GM19025 (cell line): ENCODE data around the gene SLC22A12.

Source experiments
- ATAC-seq: cut with Tn5 transposase; IDR thresholded peaks from one replicate; pipeline ENCODE4 v1.9.1; 2021; ENCODE audit warnings: mild to moderate bottlenecking, low read depth, moderate library complexity; ENCODE audit not compliant: unreplicated experiment

The SLC22A12 gene

DNA sequence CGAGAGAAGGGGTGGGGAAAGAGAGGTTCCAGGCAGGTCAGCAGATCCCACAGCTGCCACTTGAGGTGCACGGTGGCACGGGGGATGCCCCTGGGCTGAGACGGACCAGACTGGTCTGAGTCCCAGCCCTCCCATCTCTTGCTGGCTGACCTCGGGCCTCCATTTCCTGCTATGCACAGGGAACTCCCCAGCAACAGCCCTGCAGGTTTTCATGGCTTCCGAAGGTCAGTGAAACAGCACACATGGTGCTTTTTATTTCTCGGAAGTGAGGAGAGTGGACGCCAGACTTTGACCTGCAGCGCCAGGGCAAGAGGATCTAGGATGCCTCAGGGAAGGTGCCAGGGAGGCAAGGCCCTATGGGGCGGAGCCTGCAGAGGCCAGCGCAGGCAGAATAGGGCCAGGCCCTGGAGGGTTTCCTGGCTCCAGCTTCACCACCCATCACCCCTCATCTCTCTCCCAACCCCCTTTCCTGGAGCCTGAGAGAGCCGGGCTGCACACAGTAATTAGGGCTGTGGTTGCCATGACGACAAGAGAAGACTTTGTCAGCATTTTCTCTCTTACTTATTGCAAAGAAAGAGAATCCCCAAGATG, 29.5 kb downstream of the SLC22A12 start:
- ATAC-seq, result no peak

DNA sequence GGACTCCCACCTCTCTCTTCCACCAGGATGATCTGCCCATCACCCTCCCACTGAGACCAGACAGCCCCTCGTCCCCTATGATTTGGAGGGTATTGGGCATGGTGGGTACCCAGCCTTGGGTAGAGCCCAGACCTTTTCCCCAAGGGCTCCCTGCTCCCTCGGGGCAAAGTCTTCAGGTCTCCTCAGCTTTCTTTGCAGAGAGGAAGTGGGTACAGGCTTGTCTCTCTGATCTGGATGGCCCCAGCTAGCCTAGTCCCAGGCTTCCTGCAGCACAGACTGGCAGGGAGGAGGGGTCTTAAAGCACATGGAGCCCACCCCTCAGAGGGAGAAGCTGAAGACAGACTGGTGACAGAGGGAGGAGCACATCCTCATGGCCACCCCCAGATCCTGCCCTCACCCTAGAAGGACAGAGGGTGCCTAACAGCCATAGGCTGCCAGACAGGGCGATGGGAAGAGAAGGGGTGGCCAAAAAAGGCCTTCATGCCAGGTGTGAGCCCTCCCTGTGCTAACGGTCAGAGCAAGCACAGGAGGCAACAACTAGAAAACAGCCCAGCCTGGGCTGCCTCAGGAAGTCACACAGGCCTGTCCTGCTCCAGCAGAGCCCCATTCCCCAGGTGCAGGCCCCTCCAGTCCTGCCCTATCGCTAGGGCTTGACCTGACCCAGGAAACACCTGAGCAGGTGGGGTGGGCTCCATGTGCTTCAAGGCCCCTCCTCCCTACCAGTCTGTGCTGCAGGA, 30.4 kb downstream of the SLC22A12 start:
- ATAC-seq, result no peak

DNA sequence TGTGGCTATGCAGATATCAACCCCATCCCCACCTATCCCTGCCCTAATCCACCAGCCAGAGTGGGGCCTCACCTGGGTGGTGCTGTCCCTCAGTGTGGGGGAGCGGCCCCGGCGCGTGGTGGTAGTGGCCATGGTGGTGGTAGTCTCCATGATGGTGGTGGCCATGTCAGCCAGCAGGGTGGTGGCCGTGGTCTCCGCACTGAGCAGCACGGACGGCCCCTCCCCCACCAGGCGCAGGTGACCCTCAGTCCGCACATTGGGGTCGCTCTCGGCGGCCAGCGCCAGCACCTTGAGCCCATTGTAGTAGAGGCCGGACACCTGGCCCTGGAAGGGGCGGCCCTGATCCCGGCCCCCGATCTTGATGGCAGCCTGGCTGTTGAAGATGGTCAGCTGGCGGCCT, 31.7 kb downstream of the SLC22A12 start:
- ATAC-seq, result no peak

DNA sequence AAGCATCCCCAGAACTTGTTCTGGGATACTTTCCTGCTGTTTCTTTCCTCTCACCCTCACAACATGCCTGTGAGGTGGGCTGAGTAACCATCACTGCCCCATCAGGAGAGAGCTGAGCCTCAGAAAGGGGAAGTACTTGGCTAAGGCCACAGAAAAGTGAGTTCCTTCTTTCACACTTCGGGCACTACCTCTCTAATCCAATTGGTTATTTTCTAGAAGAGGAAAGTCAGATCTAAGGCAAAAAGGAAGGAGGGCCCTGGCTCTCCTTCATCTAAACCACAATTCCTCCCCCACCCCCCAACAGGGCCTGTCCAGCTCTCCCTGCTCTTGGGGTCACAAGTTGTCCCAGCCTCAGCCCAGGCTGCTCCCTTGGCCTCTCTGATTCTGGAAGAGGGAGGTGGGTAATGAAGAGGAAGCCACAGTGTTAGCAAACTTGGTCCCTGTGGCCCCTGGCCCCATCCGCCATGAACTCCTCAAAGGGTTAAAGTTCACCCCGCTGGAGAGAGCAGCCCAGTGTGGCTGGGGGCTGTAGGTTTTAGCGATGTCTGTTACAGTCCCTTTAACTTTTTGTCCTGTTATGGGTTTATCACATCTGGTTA, 34.0 kb downstream of the SLC22A12 start:
- no peak for ATAC-seq

GRCh38 chr11:64626637-64627036, 35.6 kb downstream of the SLC22A12 start:
- no peak for ATAC-seq

DNA sequence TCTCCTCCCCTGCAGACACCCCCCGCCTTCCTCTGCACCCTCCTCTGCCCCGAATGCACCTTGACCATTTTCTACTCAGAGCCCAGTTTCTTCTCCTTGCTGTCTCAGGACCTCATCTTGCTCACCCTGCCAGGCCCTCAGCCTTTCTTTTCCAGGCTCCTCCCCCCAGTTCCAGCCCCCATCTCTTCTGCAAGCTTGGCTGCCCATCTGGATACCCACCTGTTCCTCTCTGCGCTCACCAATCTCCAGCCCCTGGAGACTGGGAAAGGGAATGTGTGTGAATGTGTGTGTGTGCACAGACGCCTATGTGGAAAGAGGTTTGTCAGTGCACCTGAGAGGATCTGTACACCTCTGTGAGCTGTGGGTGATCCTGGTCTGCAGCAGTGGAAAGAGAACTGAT, 36.4 kb downstream of the SLC22A12 start:
- no peak for ATAC-seq

- ATAC-seq, result no peak
Observed at GRCh38 chr11:64628596-64628995, 37.6 kb downstream of the SLC22A12 start.

DNA sequence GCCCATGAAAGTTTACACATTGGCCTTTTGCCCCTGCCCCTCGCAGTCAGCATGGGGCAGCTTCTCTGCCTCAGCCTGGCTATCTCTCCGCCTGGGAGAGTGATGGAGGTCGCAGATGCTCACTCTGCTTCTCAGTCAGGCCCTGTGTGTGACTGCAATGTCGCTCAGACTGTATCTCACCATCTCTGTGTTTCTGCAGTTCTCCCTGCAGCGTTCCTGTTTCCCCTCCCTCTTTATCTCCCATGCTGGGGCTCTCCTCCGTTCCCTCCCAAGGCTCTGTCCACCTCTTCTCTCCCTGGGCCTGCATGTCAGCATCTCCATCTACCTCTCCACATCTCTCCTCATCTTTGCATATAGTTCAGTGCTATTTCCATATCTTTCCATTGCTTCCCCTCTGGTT, 38.1 kb downstream of the SLC22A12 start:
- no peak for ATAC-seq

- ATAC-seq, result no peak
Observed at GRCh38 chr11:64629796-64630562, 39.0 kb downstream of the SLC22A12 start.

DNA sequence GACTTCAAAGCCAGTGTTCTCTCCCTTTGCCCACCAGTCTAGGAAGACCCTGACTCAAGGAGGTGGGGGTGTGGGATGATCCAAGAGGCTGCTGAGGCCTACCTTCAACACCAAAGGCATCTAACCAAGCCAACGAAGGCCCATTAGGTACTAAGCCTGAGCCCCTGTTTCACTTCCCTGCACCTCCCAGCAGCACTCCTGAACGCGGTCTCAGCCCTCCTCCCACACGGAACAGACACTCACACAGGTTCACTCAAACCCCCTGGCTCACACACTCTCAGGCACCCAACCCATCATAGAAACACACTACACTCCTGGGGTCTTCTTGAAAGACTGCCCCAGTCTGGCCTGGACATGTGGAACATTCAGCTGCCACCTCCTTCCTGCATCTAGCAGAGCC, 40.7 kb downstream of the SLC22A12 start:
- ATAC-seq, result no peak

- no peak for ATAC-seq
Observed at GRCh38 chr11:64632237-64632636, 41.2 kb downstream of the SLC22A12 start.

GRCh38 chr11:64632654-64633053, 41.6 kb downstream of the SLC22A12 start:
- ATAC-seq, result no peak

GRCh38 chr11:64633555-64634159, 42.6 kb downstream of the SLC22A12 start:
- ATAC-seq, result no peak

GRCh38 chr11:64637334-64638017, 46.5 kb downstream of the SLC22A12 start:
- ATAC-seq, result no peak

- ATAC-seq, result no peak
Observed at GRCh38 chr11:64638018-64638665, 47.1 kb downstream of the SLC22A12 start.

DNA sequence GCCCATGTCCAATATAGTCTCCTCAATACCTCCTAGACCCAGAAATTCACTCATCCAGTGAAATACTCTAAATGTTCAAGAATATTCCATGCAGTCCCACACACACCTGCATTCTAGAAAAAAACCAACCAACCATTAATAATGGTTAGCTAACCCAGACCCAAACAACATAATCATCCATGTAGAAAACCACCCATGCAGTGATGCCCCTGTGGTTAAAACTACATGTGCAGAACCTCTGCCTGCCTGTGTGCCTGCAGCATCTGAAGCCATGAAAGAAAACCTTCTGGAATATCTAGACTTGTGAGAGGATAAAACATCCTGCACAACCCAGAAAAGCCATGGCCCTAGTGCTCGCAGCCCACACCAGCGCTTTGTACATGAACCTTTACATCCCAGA, 47.8 kb downstream of the SLC22A12 start:
- no peak for ATAC-seq

GRCh38 chr11:64639885-64640284, 48.9 kb downstream of the SLC22A12 start:
- no peak for ATAC-seq

DNA sequence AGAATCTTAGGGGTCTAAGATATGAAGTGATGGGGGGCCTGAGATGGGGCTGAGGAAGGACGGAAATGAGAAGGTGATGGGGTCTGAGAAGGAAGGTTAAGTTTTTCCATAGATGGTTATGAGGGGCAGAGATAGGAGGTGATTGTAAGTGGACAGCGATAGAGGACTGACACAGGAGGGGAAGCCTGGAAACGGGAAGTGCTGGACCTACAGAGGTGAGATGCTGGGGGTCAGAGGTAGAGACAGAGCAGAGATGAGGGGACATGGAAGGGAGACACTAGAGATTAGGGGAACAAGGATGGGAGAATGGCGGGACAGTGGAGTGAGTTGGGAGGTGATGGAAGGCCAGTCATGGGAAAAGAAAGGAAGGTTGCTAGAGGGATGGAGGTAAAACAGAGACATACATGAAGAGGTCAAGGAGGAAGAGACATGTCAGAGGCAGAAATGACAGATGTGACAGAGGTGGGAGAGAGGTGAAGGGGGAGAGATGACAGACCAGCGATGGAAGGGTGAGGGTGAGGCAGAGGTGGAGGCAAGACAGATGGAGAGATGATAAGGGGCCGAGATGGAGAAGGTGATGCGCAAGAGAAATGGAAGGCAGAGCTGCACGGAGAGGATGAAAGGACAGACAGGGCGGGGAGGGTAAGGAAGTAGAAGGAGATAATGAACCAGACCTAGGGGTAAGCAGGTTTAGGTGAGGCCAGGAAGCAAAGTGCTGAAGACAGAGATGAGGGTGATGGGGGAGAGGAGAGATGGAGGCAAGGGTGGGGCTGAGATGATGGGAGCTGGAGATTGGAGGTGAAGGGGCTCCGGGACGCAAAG, 50.8 kb downstream of the SLC22A12 start:
- ATAC-seq, result no peak

GRCh38 chr11:64642418-64642735, 51.4 kb downstream of the SLC22A12 start:
- no peak for ATAC-seq
